Activated CD4-positive, alpha-beta T cell treated with anti-CD3 and anti-CD28 coated beads, Interleukin-2, amount 50 U/mL, for 4 hours (primary cell): ENCODE measurements around the gene MRPL20.
"Not testable (repeated sequence)": the region's sequence is repeated elsewhere in the genome, so short reads cannot be mapped to it uniquely, and the experiment has no call there.

ENCODE experiments used
- DNase-seq, 2 experiments: peaks; one replicate each; pipeline ENCODE4 v3.0.0-alpha.2; 2020

The MRPL20 gene

GRCh38 chr1:1425753-1426495 lies 18.8 kb upstream of the MRPL20 start:
- no peak for DNase-seq

- no peak for DNase-seq
Observed at GRCh38 chr1:1425426-1425752, 18.3 kb upstream of the MRPL20 start.

GRCh38 chr1:1424707-1425106 lies 17.6 kb upstream of the MRPL20 start:
- DNase-seq: no peak

- DNase-seq: no peak
Observed at GRCh38 chr1:1423245-1423597, 16.1 kb upstream of the MRPL20 start.

- DNase-seq: no peak
Observed at GRCh38 chr1:1422465-1423244, 15.6 kb upstream of the MRPL20 start.

- no peak for DNase-seq
Observed at GRCh38 chr1:1421907-1422464, 14.9 kb upstream of the MRPL20 start.

GRCh38 chr1:1421147-1421906 lies 14.2 kb upstream of the MRPL20 start, which contains the start of gene ANKRD65:
ANKRD65 (minus strand) TSS chr1:1421276; CDS start chr1:1421005, 271 bp downstream.
- DNase-seq: no peak

GRCh38 chr1:1420654-1421141 lies 13.6 kb upstream of the MRPL20 start:
- no peak for DNase-seq

- DNase-seq: no peak
Observed at GRCh38 chr1:1419813-1420653, 12.9 kb upstream of the MRPL20 start.

GRCh38 chr1:1419363-1419812 lies 12.3 kb upstream of the MRPL20 start:
- no peak for DNase-seq

- no peak for DNase-seq
Observed at GRCh38 chr1:1418464-1419362, 11.6 kb upstream of the MRPL20 start.

- not testable (repeated sequence) for DNase-seq
Observed at GRCh38 chr1:1417825-1418463, 10.9 kb upstream of the MRPL20 start.

GRCh38 chr1:1417396-1417795 lies 10.3 kb upstream of the MRPL20 start:
- DNase-seq: not testable (repeated sequence)

GRCh38 chr1:1415751-1416150 lies 8.7 kb upstream of the MRPL20 start:
- DNase-seq: no peak

- not testable (repeated sequence) for DNase-seq
Observed at GRCh38 chr1:1412311-1412902, 5.3 kb upstream of the MRPL20 start.

GRCh38 chr1:1411626-1412025 lies 4.5 kb upstream of the MRPL20 start:
- no peak for DNase-seq

- not testable (repeated sequence) for DNase-seq
Observed at GRCh38 chr1:1410238-1410637, 3.1 kb upstream of the MRPL20 start.

GRCh38 chr1:1407636-1408318 lies 684 bp upstream of the MRPL20 start:
- no peak for DNase-seq

- no peak for DNase-seq
Observed at GRCh38 chr1:1406101-1406820, 832 bp downstream of the MRPL20 start.
